ENCODE data around the gene SEL1L2.

SEL1L2 gene

DNA sequence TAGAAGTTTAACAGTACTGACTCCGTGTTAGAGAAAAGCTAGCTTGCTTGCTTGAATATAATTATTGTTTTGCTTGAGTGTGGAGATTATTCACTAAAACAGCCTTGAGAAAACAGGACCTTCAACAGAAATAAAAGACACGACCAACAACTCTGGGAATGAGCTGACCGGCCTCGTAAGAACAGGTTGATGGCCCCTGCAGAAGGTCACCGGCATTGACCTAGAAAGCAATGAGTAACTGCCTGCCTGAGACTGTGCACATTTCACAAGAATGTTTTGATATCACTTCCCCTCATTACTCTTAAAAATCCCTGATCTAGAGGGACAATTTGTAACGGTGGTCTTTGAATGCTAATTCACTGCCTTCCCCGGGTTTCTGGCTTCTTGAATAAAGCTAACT lies 49.4 kb downstream of the SEL1L2 start:
- no peaks in the 10 kb centered on the region for H3K36me3 ChIP-seq
- H3K27ac ChIP-seq = no peak overlapping the region
- H3K9me3 ChIP-seq (ENCODE audit: severe bottlenecking) = no peaks in the 10 kb centered on the region
- H3K27me3 ChIP-seq (ENCODE audit: insufficient read depth, low read depth, severe bottlenecking) = no peaks in the 10 kb centered on the region
- no peak overlapping the region for H3K4me3 ChIP-seq (ENCODE audit: low read depth, low read length)
- DNase-seq = no peak
- TF ChIP-seq, protein P1, sequence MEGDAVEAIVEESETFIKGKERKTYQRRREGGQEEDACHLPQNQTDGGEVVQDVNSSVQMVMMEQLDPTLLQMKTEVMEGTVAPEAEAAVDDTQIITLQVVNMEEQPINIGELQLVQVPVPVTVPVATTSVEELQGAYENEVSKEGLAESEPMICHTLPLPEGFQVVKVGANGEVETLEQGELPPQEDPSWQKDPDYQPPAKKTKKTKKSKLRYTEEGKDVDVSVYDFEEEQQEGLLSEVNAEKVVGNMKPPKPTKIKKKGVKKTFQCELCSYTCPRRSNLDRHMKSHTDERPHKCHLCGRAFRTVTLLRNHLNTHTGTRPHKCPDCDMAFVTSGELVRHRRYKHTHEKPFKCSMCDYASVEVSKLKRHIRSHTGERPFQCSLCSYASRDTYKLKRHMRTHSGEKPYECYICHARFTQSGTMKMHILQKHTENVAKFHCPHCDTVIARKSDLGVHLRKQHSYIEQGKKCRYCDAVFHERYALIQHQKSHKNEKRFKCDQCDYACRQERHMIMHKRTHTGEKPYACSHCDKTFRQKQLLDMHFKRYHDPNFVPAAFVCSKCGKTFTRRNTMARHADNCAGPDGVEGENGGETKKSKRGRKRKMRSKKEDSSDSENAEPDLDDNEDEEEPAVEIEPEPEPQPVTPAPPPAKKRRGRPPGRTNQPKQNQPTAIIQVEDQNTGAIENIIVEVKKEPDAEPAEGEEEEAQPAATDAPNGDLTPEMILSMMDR (IDR thresholded peaks at IDR 0.05; ENCODE audit: low read depth, low read length) = no peak

DNA sequence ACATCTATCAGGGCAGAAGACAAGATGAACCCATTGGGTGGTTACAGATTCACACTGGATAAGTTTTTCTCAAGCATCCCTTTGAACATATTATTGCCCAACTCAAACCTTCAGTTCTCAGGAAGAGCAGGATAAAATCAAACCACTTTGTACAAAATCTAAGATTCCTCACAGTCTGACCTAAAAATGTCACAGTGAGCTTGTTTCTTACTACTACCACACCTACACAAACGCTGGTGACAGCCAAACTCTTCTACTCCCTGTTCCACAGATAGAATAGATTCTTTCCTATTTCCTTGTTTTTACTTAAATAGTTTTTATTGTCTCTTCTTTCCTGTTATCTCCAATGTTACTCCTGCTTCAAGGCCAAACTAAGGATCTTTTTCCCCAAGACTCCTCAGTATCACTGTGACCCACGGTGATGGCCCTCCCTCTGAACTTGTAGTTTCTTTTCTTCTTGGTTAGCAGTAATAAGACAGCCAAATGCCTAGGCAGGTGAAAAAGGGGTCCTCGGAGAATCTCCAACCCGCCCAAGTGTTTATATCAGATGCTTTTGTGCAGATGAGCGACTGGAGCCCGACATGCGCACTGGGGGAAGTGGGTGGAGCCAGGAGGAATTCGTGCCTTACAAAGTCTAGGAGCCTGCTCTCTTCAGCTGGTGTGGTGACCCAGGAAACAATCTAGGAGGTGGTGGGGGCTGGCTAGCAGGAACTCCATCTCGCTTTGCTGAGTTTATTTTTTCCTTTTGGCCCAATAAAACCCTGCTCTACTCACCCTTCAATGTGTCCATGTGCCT lies 53.4 kb downstream of the SEL1L2 start:
- H3K9me3 ChIP-seq (ENCODE audit: severe bottlenecking) = no peaks in the 10 kb centered on the region
- DNase-seq = no peak
- H3K27me3 ChIP-seq (ENCODE audit: insufficient read depth, low read depth, severe bottlenecking) = no peaks in the 10 kb centered on the region
- no peak overlapping the region for H3K27ac ChIP-seq
- TF ChIP-seq, protein P1 (IDR thresholded peaks at IDR 0.05; ENCODE audit: low read depth, low read length) = no peak
- no peak overlapping the region for H3K4me3 ChIP-seq (ENCODE audit: low read depth, low read length)
- H3K36me3 ChIP-seq = no peaks in the 10 kb centered on the region

DNA sequence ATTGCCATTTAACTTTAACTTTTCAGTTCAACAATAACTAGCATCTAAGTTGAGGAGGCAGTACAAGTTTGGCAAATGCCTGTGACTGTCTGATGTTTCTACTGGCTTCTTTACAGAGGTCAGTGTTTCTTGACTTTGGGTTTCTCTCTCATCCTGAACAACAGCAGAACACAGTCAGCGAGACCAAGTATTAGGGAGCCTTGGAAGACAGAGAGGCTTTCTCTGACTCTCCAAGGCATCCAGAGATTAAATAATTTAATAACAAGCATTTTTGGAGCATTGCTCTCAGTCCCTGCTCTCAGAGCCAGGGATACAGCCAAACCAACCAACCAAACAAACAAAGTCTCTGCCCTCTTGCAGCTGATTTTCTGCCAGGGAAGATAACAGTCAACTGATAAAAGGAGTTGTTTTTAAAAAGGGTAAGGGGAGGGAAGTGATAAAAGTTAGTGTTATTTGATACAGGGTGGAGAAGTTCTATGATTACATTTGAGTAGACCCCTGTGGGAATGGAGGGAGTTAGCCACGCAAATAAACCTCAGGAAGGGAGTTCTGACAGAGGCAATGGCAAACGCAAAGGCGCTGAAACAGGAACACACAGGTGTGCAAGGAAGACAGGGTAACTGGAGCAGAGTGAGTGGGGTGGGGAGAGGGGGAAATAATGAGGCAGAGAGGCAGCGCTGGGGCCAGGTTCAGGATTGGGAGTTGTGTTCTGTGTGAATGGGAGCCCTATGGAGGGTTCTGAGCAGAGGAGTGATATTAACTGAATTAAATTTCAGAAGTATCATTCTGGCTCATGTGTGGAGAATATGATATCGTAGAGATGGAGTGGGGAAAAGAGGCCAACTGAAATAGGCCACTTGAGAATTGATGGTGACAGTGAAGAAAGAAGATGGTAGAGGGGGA lies 55.2 kb downstream of the SEL1L2 start:
- TF ChIP-seq, protein P1 (IDR thresholded peaks at IDR 0.05; ENCODE audit: low read depth, low read length) = no peak
- Histone ChIP-seq H3K27ac (no peak overlapping the region), H3K9me3 (ENCODE audit: severe bottlenecking) (no peaks in the 10 kb centered on the region), H3K27me3 (ENCODE audit: insufficient read depth, low read depth, severe bottlenecking) (no peaks in the 10 kb centered on the region), H3K36me3 (no peaks in the 10 kb centered on the region), H3K4me3 (ENCODE audit: low read depth, low read length) (no peak overlapping the region)
- DNase-seq = no peak

DNA sequence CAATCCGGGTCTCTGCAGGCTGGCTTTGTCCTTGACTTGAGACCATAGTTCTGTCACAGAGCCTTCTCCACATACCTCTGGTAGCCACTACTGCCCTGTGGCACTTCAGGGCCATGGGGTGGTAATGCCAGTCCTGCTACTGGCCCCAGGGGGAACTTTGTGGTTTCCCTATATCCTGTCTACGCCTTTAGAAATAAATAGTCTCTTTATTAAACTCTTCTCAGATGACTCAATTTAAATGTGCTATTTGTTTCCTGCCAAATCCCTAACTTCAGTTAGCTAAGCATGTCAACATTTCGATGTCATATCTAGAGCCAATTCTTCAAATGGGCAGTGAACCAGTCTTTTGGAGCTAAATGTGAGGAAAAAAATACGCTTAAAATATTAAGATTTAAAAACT lies 60.1 kb downstream of the SEL1L2 start:
- H3K27ac ChIP-seq = no peak overlapping the region

DNA sequence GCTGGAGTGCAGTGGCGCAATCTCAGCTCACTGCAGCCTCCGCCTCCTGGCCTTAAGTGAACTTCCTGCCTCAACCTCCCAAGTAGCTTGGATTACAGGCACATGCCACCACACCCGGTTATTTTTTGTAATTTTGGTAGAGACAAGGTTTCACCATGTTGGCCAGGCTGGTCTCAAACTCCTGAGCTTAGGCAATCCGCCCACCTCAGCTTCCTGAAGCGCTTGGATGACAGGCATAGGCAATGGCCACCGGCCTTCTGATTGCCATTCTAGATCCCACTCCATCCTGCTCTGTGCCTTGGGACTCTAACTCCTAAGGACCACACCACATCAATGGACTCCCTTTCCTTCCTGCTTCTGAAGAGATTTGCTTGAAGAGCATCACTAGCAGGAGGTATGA lies 60.6 kb downstream of the SEL1L2 start:
- Histone ChIP-seq H3K9me3 (ENCODE audit: severe bottlenecking) (no peaks in the 10 kb centered on the region), H3K27me3 (ENCODE audit: insufficient read depth, low read depth, severe bottlenecking) (no peaks in the 10 kb centered on the region), H3K27ac (no peak overlapping the region), H3K4me3 (ENCODE audit: low read depth, low read length) (no peak overlapping the region), H3K36me3 (no peaks in the 10 kb centered on the region)
- TF ChIP-seq, protein P1 (IDR thresholded peaks at IDR 0.05; ENCODE audit: low read depth, low read length) = no peak
- DNase-seq = no peak

More for the DNA sequence above, 60.1 kb downstream of the SEL1L2 start:
- TF ChIP-seq, protein P1 (IDR thresholded peaks at IDR 0.05; ENCODE audit: low read depth, low read length) = no peak
- H3K4me3 ChIP-seq (ENCODE audit: low read depth, low read length) = no peak overlapping the region
- no peaks in the 10 kb centered on the region for H3K9me3 ChIP-seq (ENCODE audit: severe bottlenecking)
- no peaks in the 10 kb centered on the region for H3K36me3 ChIP-seq
- DNase-seq = no peak
- H3K27me3 ChIP-seq (ENCODE audit: insufficient read depth, low read depth, severe bottlenecking) = no peaks in the 10 kb centered on the region

Data from WERI-Rb-1 (cell line).